GM19328 (cell line): Measurements from ENCODE around the gene CFAP126.
"Not testable (repeated sequence)": the region's sequence is repeated elsewhere in the genome, so short reads cannot be mapped to it uniquely, and the experiment has no call there.

ENCODE experiments used
- ATAC-seq: cut with Tn5 transposase; IDR thresholded peaks from one replicate; pipeline ENCODE4 v1.9.1; 2021; ENCODE audit warnings: mild to moderate bottlenecking, moderate library complexity; ENCODE audit not compliant: unreplicated experiment

Gene CFAP126

DNA sequence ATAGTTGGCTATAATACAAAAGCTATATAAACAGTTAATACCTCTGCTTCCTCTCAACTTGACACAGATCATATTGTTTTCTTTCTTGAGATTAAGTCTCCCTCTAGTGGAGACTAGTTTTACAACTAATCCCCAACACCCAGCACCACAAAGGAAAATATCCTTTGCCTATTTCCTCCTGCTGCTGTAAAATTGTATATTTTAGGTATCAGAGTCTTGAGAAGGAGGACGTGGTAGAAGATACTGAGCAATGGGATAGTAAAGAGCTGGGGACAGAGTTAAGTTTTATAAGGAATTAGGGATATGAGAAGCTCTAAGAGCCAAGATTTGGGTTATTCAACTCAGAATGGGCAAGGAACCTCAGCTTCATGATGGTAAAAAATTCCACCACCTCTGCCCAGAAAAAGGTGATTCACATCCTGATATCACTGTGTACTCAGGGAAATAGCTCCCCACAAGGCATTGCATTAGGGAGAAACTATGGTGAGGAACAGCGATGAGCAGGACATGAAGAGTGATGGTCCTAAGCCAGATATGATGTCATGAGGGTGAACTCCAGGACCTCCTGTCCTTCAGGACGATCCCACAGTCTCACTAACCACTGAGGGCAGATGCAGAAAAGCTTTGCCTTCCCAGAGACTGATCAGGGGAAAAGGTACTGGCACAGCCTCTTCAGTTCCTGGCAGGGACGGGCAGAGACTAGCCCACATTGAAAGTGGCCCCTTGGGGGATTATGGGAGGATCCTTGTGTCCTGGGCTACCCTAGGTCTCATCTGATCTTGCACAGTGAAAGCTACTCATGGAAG, 14.7 kb upstream of the CFAP126 start:
- ATAC-seq: no peak

DNA sequence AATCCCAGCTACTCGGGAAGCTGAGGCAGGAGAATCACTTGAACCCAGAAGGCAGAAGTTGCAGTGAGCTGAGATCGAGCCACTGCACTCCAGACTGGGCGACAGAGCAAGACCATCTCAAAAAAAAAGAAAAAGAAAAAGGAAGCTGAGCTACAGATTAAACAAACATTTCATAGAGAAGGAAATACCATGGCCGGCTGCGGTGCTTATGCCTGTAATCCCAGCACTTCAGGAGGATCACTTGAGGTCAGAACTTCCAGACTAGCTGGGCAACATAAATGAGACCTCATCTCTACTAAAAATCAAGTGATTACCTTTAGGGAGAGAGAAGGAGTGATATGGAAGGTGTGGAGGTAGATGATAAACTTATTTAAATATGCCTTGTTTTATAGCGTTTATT, 14.0 kb upstream of the CFAP126 start:
- ATAC-seq: no peak

DNA sequence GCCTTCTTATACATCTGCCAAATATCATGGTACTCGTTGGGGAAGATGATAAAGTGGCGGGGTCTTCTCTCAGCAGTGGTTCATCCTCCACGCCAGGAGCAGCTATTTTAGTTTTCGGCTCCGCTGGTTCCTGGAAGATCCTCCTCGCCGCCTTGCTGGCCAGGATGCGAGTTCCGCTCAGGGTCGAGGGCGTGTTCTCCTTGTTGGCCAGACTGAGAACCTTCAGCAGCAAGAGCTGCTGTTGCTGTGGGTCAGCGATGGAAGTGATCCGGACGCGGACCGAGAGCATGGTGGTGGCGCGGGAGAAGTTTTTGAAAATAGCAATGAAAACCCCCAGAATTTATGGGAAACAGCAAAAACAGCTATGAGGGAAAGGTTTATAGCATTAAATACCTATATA, 11.4 kb upstream of the CFAP126 start:
- no peak for ATAC-seq

DNA sequence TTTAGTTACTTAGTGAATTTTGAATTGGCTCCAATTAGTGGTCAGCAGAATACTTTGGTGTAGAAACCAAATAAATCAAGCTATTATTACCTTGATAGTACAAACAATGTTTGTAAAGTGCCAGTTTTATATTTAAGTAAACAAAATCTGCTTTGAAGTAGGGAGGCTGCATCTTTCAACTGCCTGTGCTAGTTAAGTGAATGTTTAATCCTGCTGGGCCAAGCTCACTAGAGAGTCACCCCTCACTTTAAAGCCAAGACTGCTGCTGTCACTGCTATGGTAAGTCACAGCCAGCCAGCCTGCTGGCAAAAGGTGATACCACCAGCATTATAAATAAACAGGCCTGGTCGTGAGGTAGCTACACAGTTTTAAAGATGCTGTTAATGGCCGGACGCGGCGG, 10.3 kb upstream of the CFAP126 start:
- no peak for ATAC-seq

DNA sequence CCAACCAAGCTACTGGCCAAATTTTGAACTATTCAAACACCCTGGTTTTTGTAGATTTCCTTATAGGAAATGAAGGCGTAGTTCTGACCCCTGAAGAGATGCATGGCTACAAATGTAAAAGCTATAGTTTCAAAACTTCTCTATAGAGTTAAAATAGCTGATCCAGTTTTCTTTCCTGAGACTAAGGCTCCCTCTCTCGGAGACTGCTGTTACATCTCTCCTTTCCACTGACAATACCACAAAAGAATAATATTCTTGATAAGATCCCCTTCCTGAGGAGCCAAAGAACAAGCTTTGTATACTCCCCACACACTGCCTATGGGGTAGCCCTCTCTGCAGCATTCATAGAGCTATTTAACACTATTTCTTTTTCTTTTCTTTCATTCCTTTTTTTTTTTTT, 6.7 kb upstream of the CFAP126 start:
- no peak for ATAC-seq

DNA sequence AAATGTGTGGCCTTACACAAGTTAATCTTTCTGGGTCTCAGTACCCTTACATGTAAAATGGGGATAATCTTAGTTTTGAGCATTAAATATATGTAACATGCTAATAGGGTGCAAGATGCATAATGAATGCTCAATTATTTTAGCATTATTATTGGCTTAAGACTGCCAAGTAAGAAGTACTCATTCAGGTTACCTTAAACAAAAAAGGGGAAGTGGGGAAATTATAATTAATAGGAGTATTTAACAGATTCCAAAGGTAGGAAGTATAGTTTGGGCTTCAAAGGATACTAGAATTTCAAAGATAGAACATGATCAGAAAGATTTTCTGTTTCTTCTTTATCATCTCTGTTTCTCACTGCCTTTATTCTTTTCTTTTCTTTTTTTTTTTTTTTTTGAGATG, 5.8 kb upstream of the CFAP126 start:
- ATAC-seq: no peak

DNA sequence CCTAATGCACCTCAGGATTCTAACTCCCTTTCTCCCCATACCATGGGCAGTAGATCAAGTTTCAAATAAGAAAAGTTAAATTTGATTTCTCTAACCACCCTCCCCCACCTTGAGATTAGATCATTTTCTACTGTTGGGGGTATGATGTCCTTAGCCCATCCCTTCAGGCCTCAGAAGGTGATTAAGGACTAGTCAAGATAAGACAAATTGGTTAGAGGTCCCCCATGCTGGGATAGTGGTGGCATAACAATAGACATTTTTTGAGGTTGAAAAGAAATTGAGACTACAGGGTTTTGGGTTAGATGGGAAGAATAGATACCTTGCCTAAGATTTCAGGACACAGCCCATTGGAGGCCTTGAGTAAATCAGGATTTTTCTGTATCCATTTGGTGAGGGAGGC, 2.5 kb downstream of the CFAP126 start:
- ATAC-seq: no peak

DNA sequence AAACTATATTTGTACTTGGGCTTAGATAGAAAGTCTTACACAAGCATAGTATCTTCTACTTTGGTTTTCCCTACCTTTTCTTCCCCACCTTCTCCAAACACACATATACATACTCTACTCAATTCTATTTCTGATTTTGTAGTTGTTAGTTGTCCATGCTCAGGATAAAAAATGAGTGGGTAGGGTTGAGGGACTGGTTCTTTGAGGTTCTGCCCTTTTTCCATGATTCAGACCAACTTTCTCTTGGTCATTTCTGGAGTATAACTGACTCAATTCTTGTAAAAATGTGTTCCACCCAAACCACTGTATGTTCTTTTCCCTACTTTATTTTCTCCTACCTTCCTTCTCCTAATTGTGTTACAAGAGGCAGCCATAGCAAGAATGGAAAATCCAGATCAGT, 3.3 kb downstream of the CFAP126 start:
- no peak for ATAC-seq

DNA sequence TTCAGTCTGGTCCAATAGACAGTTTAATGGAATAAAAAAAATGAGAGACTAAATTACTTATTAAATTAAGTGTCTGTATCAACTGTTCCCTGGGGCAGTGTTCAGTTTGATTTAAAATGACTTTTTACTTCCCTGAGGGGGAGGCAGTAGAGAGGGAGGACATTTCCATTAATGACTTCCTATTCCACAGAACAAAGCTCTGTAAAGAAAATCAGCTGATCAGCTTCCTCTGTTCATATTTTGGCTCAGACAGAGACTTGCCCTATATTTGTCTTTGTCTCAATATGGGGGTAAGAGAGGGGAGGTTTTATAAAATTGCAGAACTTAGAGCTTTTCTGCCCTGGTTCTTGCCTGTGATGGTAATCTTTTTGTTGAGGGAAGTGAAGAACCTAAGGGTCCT, 8.4 kb downstream of the CFAP126 start:
- no peak for ATAC-seq

DNA sequence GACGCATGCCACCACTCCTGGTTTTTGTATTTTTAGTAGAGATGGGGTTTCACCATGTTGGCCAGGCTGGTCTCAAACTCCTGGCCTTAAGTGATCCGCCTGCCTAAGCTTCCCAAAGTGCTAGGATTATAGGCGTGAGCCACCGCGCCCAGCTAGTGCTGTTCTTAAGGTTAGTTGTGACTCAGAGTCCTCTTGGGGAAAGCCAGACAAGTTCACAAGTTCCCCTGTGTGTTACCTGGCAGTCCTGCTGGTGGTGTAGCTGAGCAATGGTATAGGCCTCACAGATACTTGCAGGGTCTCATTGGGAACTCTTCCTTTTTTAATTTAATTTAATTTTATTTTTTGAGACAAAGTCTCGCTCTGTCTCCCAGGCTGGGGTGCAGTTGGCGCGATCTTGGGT, 10.6 kb downstream of the CFAP126 start:
- no peak for ATAC-seq

DNA sequence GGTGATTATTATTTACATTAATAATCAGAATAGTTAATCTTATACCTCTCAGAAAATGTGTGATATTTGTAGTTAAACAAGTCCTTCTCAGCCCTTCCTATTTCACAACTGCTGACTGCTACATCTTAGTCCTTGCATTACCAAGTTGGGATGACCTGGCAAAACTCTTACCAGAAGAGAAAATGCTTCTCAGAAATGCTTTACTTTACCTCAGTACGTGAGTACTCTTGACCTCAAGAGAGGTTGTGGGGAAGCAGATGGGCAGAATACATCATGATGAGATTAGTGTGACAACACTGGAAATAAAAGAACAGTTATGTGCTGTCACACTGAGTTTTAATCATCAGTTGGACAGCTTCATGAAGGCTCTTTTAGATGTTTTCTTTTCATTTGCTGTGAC, 16.2 kb downstream of the CFAP126 start:
- no peak for ATAC-seq

DNA sequence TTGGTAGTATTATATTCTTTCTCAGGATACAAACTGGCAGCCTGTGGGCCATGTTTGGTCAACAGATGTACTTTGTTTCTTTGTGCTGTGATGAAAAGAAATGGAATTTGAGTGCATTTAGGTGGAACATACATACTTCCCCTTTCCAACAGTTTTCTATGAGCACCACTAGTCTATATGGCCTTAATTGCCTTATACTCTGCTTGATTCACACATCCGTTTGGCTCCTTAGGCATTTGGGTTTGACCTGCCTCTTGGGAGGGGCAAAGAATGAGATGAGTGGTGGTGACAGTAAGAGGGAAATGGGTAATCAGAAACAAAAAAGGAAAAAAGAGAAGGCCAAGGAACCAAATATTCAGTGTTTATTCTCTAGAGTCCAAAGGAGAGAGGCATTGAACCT, 17.0 kb downstream of the CFAP126 start:
- ATAC-seq: no peak

DNA sequence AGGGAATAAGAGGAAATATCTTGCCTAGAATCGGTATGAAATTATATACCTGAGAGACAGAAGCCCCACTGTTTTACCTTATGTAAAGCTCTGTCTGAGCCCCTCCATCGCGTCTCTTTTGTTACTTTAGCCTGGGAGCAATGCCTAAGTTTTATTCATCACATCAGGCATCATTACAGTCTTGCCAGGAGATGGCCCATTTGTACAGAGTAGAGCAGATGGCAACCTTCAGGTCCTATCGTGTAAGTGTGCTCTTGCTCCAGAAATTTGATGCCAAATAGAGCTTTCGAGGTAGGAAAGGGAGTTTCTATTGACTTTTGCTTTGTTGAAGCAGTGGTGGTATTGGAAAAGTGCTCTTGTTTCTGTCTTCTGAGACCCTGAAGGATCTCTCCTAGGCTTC, 24.9 kb downstream of the CFAP126 start:
- no peak for ATAC-seq

DNA sequence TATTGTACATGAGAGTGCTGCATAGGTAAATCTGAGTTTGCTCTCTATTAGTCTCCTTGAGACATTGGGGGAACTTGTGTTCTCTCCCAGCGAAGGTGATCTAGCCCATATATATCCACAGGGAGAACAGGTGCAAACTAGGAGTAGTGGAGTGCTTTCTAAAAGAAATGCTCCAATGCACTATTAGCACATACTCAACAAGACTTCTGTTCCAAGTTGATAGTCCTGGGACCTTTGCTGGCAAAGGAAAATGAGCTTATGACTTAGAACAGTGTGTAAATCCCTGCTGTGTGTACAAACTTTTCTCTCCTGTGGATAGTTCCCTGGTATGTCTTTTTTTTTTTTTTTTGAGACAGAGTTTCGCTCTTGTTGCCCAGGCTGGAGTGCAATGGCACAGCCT, 25.5 kb downstream of the CFAP126 start:
- ATAC-seq: no peak

DNA sequence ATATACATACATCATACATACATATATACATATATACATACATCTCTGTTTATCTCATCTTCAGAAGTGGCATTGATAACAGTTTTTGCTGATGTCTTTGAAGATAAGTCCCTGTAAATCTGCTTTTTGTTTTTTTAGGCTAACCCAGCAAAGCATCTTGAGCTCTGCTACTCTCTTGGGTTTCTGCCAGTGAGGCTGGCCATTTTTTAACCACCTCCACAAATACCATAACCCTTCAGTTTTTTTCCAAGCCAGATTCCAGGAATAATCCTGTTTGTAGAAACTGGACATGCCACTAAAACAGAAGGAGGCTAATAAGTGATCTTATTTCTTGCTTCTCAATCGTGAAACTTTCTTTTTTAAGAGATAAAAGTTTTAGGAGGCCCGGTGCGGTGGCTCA, 31.9 kb downstream of the CFAP126 start:
- no peak for ATAC-seq

DNA sequence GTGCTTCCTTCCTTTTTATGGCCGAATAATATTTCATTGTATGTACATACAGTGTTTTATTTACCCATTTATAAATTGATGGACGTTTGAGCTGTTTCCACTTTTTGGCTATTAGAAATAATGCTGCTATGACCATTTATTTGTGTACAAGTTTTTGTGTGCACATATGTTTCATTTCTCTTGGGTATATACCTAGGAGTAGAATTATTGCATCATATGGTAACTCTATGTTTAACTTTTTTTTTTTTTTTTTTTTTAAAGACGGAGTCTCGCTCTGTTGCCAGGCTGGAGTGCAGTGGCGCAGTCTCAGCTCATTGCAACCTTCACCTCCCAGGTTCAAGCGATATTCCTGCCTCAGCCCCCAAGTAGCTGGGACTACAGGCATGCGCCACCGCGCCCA, 34.5 kb downstream of the CFAP126 start:
- no peak for ATAC-seq

DNA sequence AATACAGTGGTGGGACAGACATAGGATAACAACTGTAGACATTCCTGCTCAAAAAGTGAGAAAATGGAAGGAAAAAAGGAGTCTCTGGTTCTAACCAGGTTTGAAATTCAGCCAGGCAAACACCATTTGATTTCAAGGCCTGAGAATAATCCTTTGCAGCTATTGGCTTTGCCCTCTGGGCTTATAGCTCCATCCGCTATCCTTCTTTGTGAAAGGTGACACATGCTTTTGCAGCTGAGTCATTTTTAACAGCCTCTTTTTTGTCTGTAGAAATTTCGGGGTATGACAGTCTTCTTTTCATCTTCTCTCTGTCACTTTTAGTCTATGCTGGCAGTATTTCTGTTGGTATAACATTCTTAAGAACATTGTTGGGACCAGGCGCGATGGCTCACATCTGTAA, 37.3 kb downstream of the CFAP126 start:
- no peak for ATAC-seq

DNA sequence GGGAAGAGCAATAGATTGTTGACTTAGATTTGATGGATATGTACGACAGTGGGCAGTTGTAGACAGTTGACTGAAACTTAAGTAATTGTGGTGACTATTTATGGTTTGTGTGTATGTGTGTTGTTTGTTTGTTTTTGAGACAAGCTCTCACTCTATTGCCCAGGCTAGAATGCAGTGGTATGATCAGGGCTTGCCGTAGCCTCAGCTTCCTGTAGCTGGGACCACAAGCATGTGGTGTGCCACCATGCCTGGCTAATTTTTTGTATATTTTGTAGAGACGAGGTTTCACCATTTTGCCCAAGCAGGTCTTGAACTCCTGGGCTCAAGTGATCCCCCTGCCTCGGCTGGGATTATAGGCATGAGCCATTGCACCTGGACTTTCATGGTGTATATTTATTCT, 43.7 kb downstream of the CFAP126 start:
- ATAC-seq: no peak

DNA sequence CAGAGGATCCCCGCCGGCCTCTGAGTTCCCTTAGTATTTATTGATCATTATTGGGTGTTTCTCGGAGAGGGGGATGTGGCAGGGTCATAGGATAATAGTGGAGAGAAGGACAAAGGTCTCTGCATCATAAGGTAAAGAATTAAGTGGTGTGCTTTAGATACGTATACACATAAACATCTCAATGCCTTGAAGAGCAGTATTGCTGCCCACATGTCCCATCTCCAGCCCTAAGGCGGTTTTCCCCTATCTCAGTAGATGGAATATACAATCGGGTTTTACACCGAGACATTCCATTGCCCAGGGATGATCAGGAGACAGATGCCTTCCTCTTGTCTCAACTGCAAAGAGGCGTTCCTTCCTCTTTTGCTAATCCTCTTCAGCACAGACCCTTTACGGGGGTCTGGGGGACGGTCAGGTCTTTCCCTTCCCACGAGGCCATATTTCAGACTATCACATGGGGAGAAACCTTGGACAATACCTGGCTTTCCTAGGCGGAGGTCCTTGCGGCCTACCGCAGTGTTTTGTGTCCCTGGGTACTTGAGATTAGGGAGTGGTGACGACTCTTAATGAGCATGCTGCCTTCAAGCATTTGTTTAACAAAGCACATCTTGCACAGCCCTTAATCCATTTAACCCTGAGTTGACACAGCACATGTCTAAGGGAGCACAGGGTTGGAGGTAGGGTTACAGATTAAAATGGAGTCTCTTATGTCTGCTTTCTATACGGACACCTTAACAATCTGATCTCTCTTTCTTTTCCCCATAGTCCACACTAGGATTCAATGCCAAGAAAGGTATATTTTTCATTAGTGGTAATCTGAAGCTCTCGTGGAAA, 51.6 kb downstream of the CFAP126 start:
- not testable (repeated sequence) for ATAC-seq
